Spleen (tissue), 7 donors: ENCODE data around the gene VTI1B.
"Not testable (repeated sequence)": the region's sequence is repeated elsewhere in the genome, so short reads cannot be mapped to it uniquely, and the experiment has no call there.

ENCODE experiments used
- CTCF ChIP-seq, 11 experiments: fragments of 200-600 bp in 7 of 11; fragments of 450-650 bp in 4 of 11; sonication (generic) in 4 of 11; IDR thresholded peaks in 8 of 11; conservative IDR thresholded peaks in 3 of 11; 1 replicate in 7 of 11; 2 replicates in 4 of 11; pipeline versions ENCODE4 v1.4.0 to v1.8.0; 2016 to 2021; ENCODE audit warnings: antibody characterized with exemption in 11 of 11, inconsistent platforms in 4 of 11, mild to moderate bottlenecking in 1 of 11
- POLR2A ChIP-seq, 3 donors: fragments of 450-650 bp; IDR thresholded peaks; one replicate each; pipeline ENCODE4 v1.5.1; 2017; ENCODE audit warnings: antibody characterized with exemption in 3 of 3, mild to moderate bottlenecking in 1 of 3
- donor health status: DM: no; HTN: no; CAD: no; lungs with moderate emphysema.
- donor health status: DM: no; HTN: no; CAD: no.
- donor health status: DM: no; HTN: no; CAD: no.

- TF ChIP-seq CTCF (IDR thresholded peaks at IDR 0.05 in 8 of 11, conservative IDR thresholded peaks at IDR 0.05 in 3 of 11); POLR2A (IDR thresholded peaks at IDR 0.05): not testable (repeated sequence)
Observed at GRCh38 chr14:67719385-67719784, 45.0 kb upstream of the VTI1B start.
